Thyroid gland (tissue), 4 donors: ENCODE measurements around the gene COL8A2.

Experiments
- CTCF ChIP-seq, 6 experiments: fragments of 200-600 bp in 3 of 6; fragments of 450-650 bp in 3 of 6; sonication (generic) in 3 of 6; IDR thresholded peaks; one replicate each; pipeline ENCODE4 v1.5.1; 2016 to 2019; ENCODE audit warnings: antibody characterized with exemption in 6 of 6, mild to moderate bottlenecking in 2 of 6, inconsistent platforms in 1 of 6, moderate library complexity in 1 of 6
- POLR2A ChIP-seq, 2 donors: fragments of 450-650 bp; IDR thresholded peaks; one replicate each; pipeline ENCODE4 v1.6.1; 2017; ENCODE audit warnings: antibody characterized with exemption in 2 of 2, mild to moderate bottlenecking in 2 of 2, moderate library complexity in 1 of 2

- TF ChIP-seq CTCF (IDR thresholded peaks at IDR 0.05) (no peak), POLR2A (IDR thresholded peaks at IDR 0.05) (no peak)
Measured at GRCh38 chr1:36128126-36128904, 3.3 kb upstream of the COL8A2 start.
